DOHH2 (cell line): ENCODE data around the gene MAST2.

Source experiments
- H3F3A ChIP-seq: fragments of 200-600 bp; sonication (generic), shearing (Covaris generic); 2 replicates; pipeline ENCODE4 v1.6.0; 2016; ENCODE audit warnings: antibody characterized with exemption, mild to moderate bottlenecking; ENCODE audit not compliant: control insufficient read depth, insufficient read depth
- H3K27ac ChIP-seq: fragments of 200-600 bp; sonication (generic); 2 replicates; pipeline ENCODE4 v1.5.1; 2014; ENCODE audit warnings: low read depth, mild to moderate bottlenecking, low read length, moderate library complexity
- H3K27me3 ChIP-seq: fragments of 200-600 bp; sonication (generic); 2 replicates; pipeline ENCODE4 v1.6.1; 2014; ENCODE audit warnings: mild to moderate bottlenecking, low read length, mixed read lengths; ENCODE audit not compliant: control insufficient read depth
- H3K36me3 ChIP-seq: fragments of 200-600 bp; sonication (generic); 2 replicates; pipeline ENCODE4 v1.6.1; 2014; ENCODE audit warnings: mild to moderate bottlenecking, low read length, moderate library complexity, mixed read lengths; ENCODE audit not compliant: control insufficient read depth
- H3K4me1 ChIP-seq: fragments of 200-600 bp; sonication (generic); 2 replicates; pipeline ENCODE4 v1.6.1; 2014; ENCODE audit warnings: mild to moderate bottlenecking, low read length, mixed read lengths; ENCODE audit not compliant: control insufficient read depth
- H3K4me2 ChIP-seq: fragments of 200-600 bp; sonication (generic); 2 replicates; pipeline ENCODE4 v1.6.0; 2014; ENCODE audit warnings: mild to moderate bottlenecking, low read length, moderate library complexity
- H3K4me3 ChIP-seq: fragments of 200-600 bp; sonication (generic); 2 replicates; pipeline ENCODE4 v1.5.1; 2014; ENCODE audit warnings: mild to moderate bottlenecking, low read length, mixed read lengths
- H3K79me2 ChIP-seq: fragments of 200-600 bp; sonication (generic); 2 replicates; pipeline ENCODE4 v1.6.1; 2014; ENCODE audit warnings: mild to moderate bottlenecking, low read length, mixed read lengths; ENCODE audit not compliant: control insufficient read depth
- H3K9me2 ChIP-seq: fragments of 200-600 bp; sonication (generic); replicated peaks from 2 replicates; pipeline ENCODE4 v1.6.1; 2014; ENCODE audit warnings: mild to moderate bottlenecking, low read length, mixed read lengths; ENCODE audit not compliant: control insufficient read depth
- H3K9me3 ChIP-seq: fragments of 200-600 bp; sonication (generic); 2 replicates; pipeline ENCODE4 v1.6.1; 2014; ENCODE audit warnings: antibody characterized with exemption, low read length, mixed read lengths; ENCODE audit not compliant: control insufficient read depth, insufficient read depth
- H4K20me1 ChIP-seq: fragments of 200-600 bp; sonication (generic); 2 replicates; pipeline ENCODE4 v1.6.0; 2014; ENCODE audit warnings: low read depth, mild to moderate bottlenecking, antibody characterized with exemption, low read length, moderate library complexity; ENCODE audit not compliant: control insufficient read depth, insufficient read depth
- CTCF ChIP-seq: fragments of 200-600 bp; sonication (generic); IDR thresholded peaks from one replicate; pipeline ENCODE4 v1.5.1; 2014; ENCODE audit warnings: antibody characterized with exemption, mild to moderate bottlenecking, low read depth, low read length; ENCODE audit not compliant: poor library complexity, severe bottlenecking
- EZH2phosphoT487 ChIP-seq: fragments of 200-600 bp; sonication (generic); IDR thresholded peaks from 2 replicates; pipeline ENCODE4 v1.6.1; 2017; ENCODE audit warnings: borderline replicate concordance, mild to moderate bottlenecking, antibody characterized with exemption, low read length, moderate library complexity, mixed read lengths

The MAST2 gene

GRCh38 chr1:46019348-46019747 lies 215.9 kb downstream of the MAST2 start:
- Histone ChIP-seq H4K20me1 (no peaks in the 10 kb centered on the region), H3K9me3 (no peaks in the 10 kb centered on the region), H3K4me1 (no peaks in the 10 kb centered on the region), H3K27me3 (no peaks in the 10 kb centered on the region), H3F3A (no peaks in the 10 kb centered on the region), H3K79me2 (no peaks in the 10 kb centered on the region), H3K4me2 (no peak overlapping the region), H3K27ac (no peak overlapping the region), H3K36me3 (peaks cover 56% of the 10 kb centered on the region), H3K9me2 (no peaks in the 10 kb centered on the region), H3K4me3 (no peak overlapping the region)
- no peak for TF ChIP-seq EZH2phosphoT487

- Histone ChIP-seq H3K27me3 (no peaks in the 10 kb centered on the region), H4K20me1 (no peaks in the 10 kb centered on the region), H3K79me2 (no peaks in the 10 kb centered on the region), H3K27ac (no peak overlapping the region), H3K9me3 (no peaks in the 10 kb centered on the region), H3K4me3 (no peak overlapping the region), H3K9me2 (no peaks in the 10 kb centered on the region), H3K36me3 (peaks cover 60% of the 10 kb centered on the region), H3K4me1 (no peaks in the 10 kb centered on the region), H3F3A (no peaks in the 10 kb centered on the region), H3K4me2 (no peak overlapping the region)
- TF ChIP-seq EZH2phosphoT487 = no peak
- TF ChIP-seq CTCF = no peak
Observed at GRCh38 chr1:46020010-46020409, 216.6 kb downstream of the MAST2 start.

GRCh38 chr1:46021046-46021996 lies 217.9 kb downstream of the MAST2 start:
- no peaks in the 10 kb centered on the region for H3K9me3 ChIP-seq
- no peak for TF ChIP-seq CTCF
- no peak for TF ChIP-seq EZH2phosphoT487
- no peaks in the 10 kb centered on the region for H3K79me2 ChIP-seq

GRCh38 chr1:46026531-46026930 lies 223.1 kb downstream of the MAST2 start:
- Histone ChIP-seq H3F3A (no peaks in the 10 kb centered on the region), H3K27me3 (no peaks in the 10 kb centered on the region), H4K20me1 (no peaks in the 10 kb centered on the region), H3K27ac (no peak overlapping the region), H3K79me2 (no peaks in the 10 kb centered on the region), H3K9me2 (no peaks in the 10 kb centered on the region), H3K4me3 (no peak overlapping the region), H3K4me2 (no peak overlapping the region), H3K4me1 (no peaks in the 10 kb centered on the region), H3K36me3 (peaks cover 93% of the 10 kb centered on the region), H3K9me3 (no peaks in the 10 kb centered on the region)
- TF ChIP-seq CTCF = no peak
- no peak for TF ChIP-seq EZH2phosphoT487

More at GRCh38 chr1:46021046-46021996, 217.9 kb downstream of the MAST2 start:
- no peak overlapping the region for H3K4me2 ChIP-seq
- H3K9me2 ChIP-seq = no peaks in the 10 kb centered on the region
- H3F3A ChIP-seq = no peaks in the 10 kb centered on the region
- no peaks in the 10 kb centered on the region for H3K4me1 ChIP-seq
- H4K20me1 ChIP-seq = no peaks in the 10 kb centered on the region
- peaks cover 71% of the 10 kb centered on the region for H3K36me3 ChIP-seq
- H3K27ac ChIP-seq = no peak overlapping the region
- H3K27me3 ChIP-seq = no peaks in the 10 kb centered on the region
- no peak overlapping the region for H3K4me3 ChIP-seq
